ENCODE measurements around the gene VWC2. TPM values are rescaled to one million over a fixed set of nuclear protein-coding genes. Genes with fewer than 3 reads are reported as not detected.

VWC2 gene
- total and polyA plus RNA-seq, 3 experiments from 2014 or later = not detected

- Mint-ChIP-seq H3K4me1 (peaks cover 4 to 6% (median 6%) of the 10 kb centered on the region in 3 donors), H3K27ac (no peak overlapping the region), H3K36me3 (peaks cover 0 to 3% (median 0%) of the 10 kb centered on the region in 3 donors), H3K27me3 (peaks cover 29 to 36% of the 10 kb centered on the region in 2 donors), H3K4me3 (no peak overlapping the region), H3K9me3 (peaks cover 0 to 17% (median 10%) of the 10 kb centered on the region in 5 donors)
- no peaks in the 10 kb centered on the region for H3K4me1 ChIP-seq (ENCODE audit: insufficient read depth, low read length)
- ChIA-PET CTCF (no interaction called here), POLR2A (no interaction called here)
- no peaks in the 10 kb centered on the region for H3K9me3 ChIP-seq (ENCODE audit: low read length)
- H3K36me3 ChIP-seq (ENCODE audit: insufficient read depth, low read length) = no peaks in the 10 kb centered on the region
- H3K27ac ChIP-seq (ENCODE audit: low read depth, low read length) = no peak overlapping the region
- no peak for DNase-seq
- H3K27me3 ChIP-seq (ENCODE audit: insufficient read depth, low read length, poor library complexity, severe bottlenecking) = no peaks in the 10 kb centered on the region
- no peak overlapping the region for H3K4me3 ChIP-seq (ENCODE audit: low read length)
Observed at GRCh38 chr7:49775065-49775948, 1.9 kb downstream of the VWC2 start.

- Mint-ChIP-seq H3K9me3 (peaks cover 0 to 16% (median 10%) of the 10 kb centered on the region in 5 donors), H3K27ac (no peak overlapping the region), H3K4me3 (no peak overlapping the region), H3K36me3 (peaks cover 0 to 3% (median 0%) of the 10 kb centered on the region in 3 donors), H3K27me3 (peaks cover 29 to 33% of the 10 kb centered on the region in 2 donors), H3K4me1 (peaks cover 4 to 6% (median 6%) of the 10 kb centered on the region in 3 donors)
- no peak overlapping the region for H3K27ac ChIP-seq (ENCODE audit: low read depth, low read length)
- H3K4me3 ChIP-seq (ENCODE audit: low read length) = no peak overlapping the region
- POLR2A ChIA-PET = no interaction called here
- H3K4me1 ChIP-seq (ENCODE audit: insufficient read depth, low read length) = no peaks in the 10 kb centered on the region
- no peaks in the 10 kb centered on the region for H3K27me3 ChIP-seq (ENCODE audit: insufficient read depth, low read length, poor library complexity, severe bottlenecking)
- CTCF ChIA-PET = no interaction called here
- no peaks in the 10 kb centered on the region for H3K36me3 ChIP-seq (ENCODE audit: insufficient read depth, low read length)
- H3K9me3 ChIP-seq (ENCODE audit: low read length) = no peaks in the 10 kb centered on the region
- DNase-seq = no peak
Observed at GRCh38 chr7:49775949-49776443, 2.6 kb downstream of the VWC2 start.

- H3K27ac Mint-ChIP-seq = no peak overlapping the region
- DNase-seq = no peak
- Histone ChIP-seq H3K36me3 (ENCODE audit: insufficient read depth, low read length) (no peaks in the 10 kb centered on the region), H3K9me3 (ENCODE audit: low read length) (no peaks in the 10 kb centered on the region), H3K27ac (ENCODE audit: low read depth, low read length) (no peak overlapping the region), H3K27me3 (ENCODE audit: insufficient read depth, low read length, poor library complexity, severe bottlenecking) (no peaks in the 10 kb centered on the region), H3K4me1 (ENCODE audit: insufficient read depth, low read length) (no peaks in the 10 kb centered on the region), H3K4me3 (ENCODE audit: low read length) (no peak overlapping the region)
- peaks cover 25% of the 10 kb centered on the region in 2 donors for H3K27me3 Mint-ChIP-seq
- H3K36me3 Mint-ChIP-seq = peaks cover 0 to 3% (median 0%) of the 10 kb centered on the region in 3 donors
- CTCF ChIA-PET = interaction anchor here (0.7 kb wide), 1 partner anchor 10 kb away, joined by 3 read pairs; no protein-coding TSS in a partner anchor
- POLR2A ChIA-PET = no interaction called here
- peaks cover 4 to 6% (median 6%) of the 10 kb centered on the region in 3 donors for H3K4me1 Mint-ChIP-seq
- H3K9me3 Mint-ChIP-seq = peaks cover 0 to 14% (median 9%) of the 10 kb centered on the region in 5 donors
- no peak overlapping the region for H3K4me3 Mint-ChIP-seq
Observed at GRCh38 chr7:49776994-49777393, 3.6 kb downstream of the VWC2 start.

GRCh38 chr7:49778731-49779270 is 5.4 kb downstream of the VWC2 start:
- Mint-ChIP-seq H3K9me3 (peaks cover 0 to 9% (median 5%) of the 10 kb centered on the region in 5 donors), H3K36me3 (no peaks in the 10 kb centered on the region), H3K4me3 (no peak overlapping the region), H3K27me3 (peaks cover 13 to 17% of the 10 kb centered on the region in 2 donors), H3K4me1 (no peaks in the 10 kb centered on the region), H3K27ac (no peak overlapping the region)
- no peak overlapping the region for H3K4me3 ChIP-seq (ENCODE audit: low read length)
- H3K27me3 ChIP-seq (ENCODE audit: insufficient read depth, low read length, poor library complexity, severe bottlenecking) = no peaks in the 10 kb centered on the region
- no peaks in the 10 kb centered on the region for H3K36me3 ChIP-seq (ENCODE audit: insufficient read depth, low read length)
- CTCF ChIA-PET = no interaction called here
- POLR2A ChIA-PET = no interaction called here
- DNase-seq = no peak
- no peaks in the 10 kb centered on the region for H3K9me3 ChIP-seq (ENCODE audit: low read length)
- H3K4me1 ChIP-seq (ENCODE audit: insufficient read depth, low read length) = no peaks in the 10 kb centered on the region
- no peak overlapping the region for H3K27ac ChIP-seq (ENCODE audit: low read depth, low read length)

- Histone ChIP-seq H3K4me3 (ENCODE audit: low read length) (no peak overlapping the region), H3K9me3 (ENCODE audit: low read length) (no peaks in the 10 kb centered on the region), H3K27ac (ENCODE audit: low read depth, low read length) (no peak overlapping the region), H3K4me1 (ENCODE audit: insufficient read depth, low read length) (no peaks in the 10 kb centered on the region), H3K27me3 (ENCODE audit: insufficient read depth, low read length, poor library complexity, severe bottlenecking) (no peaks in the 10 kb centered on the region), H3K36me3 (ENCODE audit: insufficient read depth, low read length) (no peaks in the 10 kb centered on the region)
- H3K36me3 Mint-ChIP-seq = no peaks in the 10 kb centered on the region
- H3K9me3 Mint-ChIP-seq = peaks cover 2 to 7% (median 5%) of the 10 kb centered on the region in 5 donors
- H3K27ac Mint-ChIP-seq = no peak overlapping the region
- ChIA-PET POLR2A (no interaction called here), CTCF (no interaction called here)
- peaks cover 9 to 13% of the 10 kb centered on the region in 2 donors for H3K27me3 Mint-ChIP-seq
- no peaks in the 10 kb centered on the region for H3K4me1 Mint-ChIP-seq
- no peak for DNase-seq
- no peak overlapping the region for H3K4me3 Mint-ChIP-seq
Observed at GRCh38 chr7:49780953-49781352, 7.5 kb downstream of the VWC2 start.

- Mint-ChIP-seq H3K4me1 (no peaks in the 10 kb centered on the region), H3K4me3 (no peak overlapping the region), H3K9me3 (peaks cover 2 to 8% (median 5%) of the 10 kb centered on the region in 5 donors), H3K36me3 (no peaks in the 10 kb centered on the region), H3K27me3 (peaks cover 0 to 5% of the 10 kb centered on the region in 2 donors), H3K27ac (no peak overlapping the region)
- no peaks in the 10 kb centered on the region for H3K36me3 ChIP-seq (ENCODE audit: insufficient read depth, low read length)
- H3K4me1 ChIP-seq (ENCODE audit: insufficient read depth, low read length) = no peaks in the 10 kb centered on the region
- POLR2A ChIA-PET = no interaction called here
- H3K4me3 ChIP-seq (ENCODE audit: low read length) = no peak overlapping the region
- CTCF ChIA-PET = no interaction called here
- H3K9me3 ChIP-seq (ENCODE audit: low read length) = no peaks in the 10 kb centered on the region
- H3K27ac ChIP-seq (ENCODE audit: low read depth, low read length) = no peak overlapping the region
- no peak for DNase-seq
- H3K27me3 ChIP-seq (ENCODE audit: insufficient read depth, low read length, poor library complexity, severe bottlenecking) = no peaks in the 10 kb centered on the region
Observed at GRCh38 chr7:49781996-49782395, 8.6 kb downstream of the VWC2 start.

GRCh38 chr7:49783446-49783845 is 10.0 kb downstream of the VWC2 start:
- H3K36me3 Mint-ChIP-seq = no peaks in the 10 kb centered on the region
- no peaks in the 10 kb centered on the region for H3K27me3 Mint-ChIP-seq
- H3K27ac ChIP-seq (ENCODE audit: low read depth, low read length) = no peak overlapping the region
- peaks cover 0 to 10% (median 5%) of the 10 kb centered on the region in 5 donors for H3K9me3 Mint-ChIP-seq
- H3K4me3 Mint-ChIP-seq = no peak overlapping the region
- CTCF ChIA-PET = no interaction called here
- no peaks in the 10 kb centered on the region for H3K4me1 Mint-ChIP-seq
- H3K4me3 ChIP-seq (ENCODE audit: low read length) = no peak overlapping the region
- POLR2A ChIA-PET = no interaction called here
- H3K4me1 ChIP-seq (ENCODE audit: insufficient read depth, low read length) = no peaks in the 10 kb centered on the region
- H3K27ac Mint-ChIP-seq = no peak overlapping the region
- no peaks in the 10 kb centered on the region for H3K27me3 ChIP-seq (ENCODE audit: insufficient read depth, low read length, poor library complexity, severe bottlenecking)
- H3K36me3 ChIP-seq (ENCODE audit: insufficient read depth, low read length) = no peaks in the 10 kb centered on the region
- DNase-seq = no peak
- no peaks in the 10 kb centered on the region for H3K9me3 ChIP-seq (ENCODE audit: low read length)

- H3K27me3 ChIP-seq (ENCODE audit: insufficient read depth, low read length, poor library complexity, severe bottlenecking) = no peaks in the 10 kb centered on the region
- Mint-ChIP-seq H3K4me1 (no peaks in the 10 kb centered on the region), H3K9me3 (peaks cover 0 to 13% (median 3%) of the 10 kb centered on the region in 5 donors), H3K36me3 (no peaks in the 10 kb centered on the region), H3K27me3 (no peaks in the 10 kb centered on the region), H3K27ac (no peak overlapping the region), H3K4me3 (no peak overlapping the region)
- no peaks in the 10 kb centered on the region for H3K4me1 ChIP-seq (ENCODE audit: insufficient read depth, low read length)
- no peaks in the 10 kb centered on the region for H3K36me3 ChIP-seq (ENCODE audit: insufficient read depth, low read length)
- no peak overlapping the region for H3K27ac ChIP-seq (ENCODE audit: low read depth, low read length)
- DNase-seq = no peak
- CTCF ChIA-PET = no interaction called here
- H3K4me3 ChIP-seq (ENCODE audit: low read length) = no peak overlapping the region
- no peaks in the 10 kb centered on the region for H3K9me3 ChIP-seq (ENCODE audit: low read length)
- POLR2A ChIA-PET = no interaction called here
Observed at GRCh38 chr7:49787980-49788379, 14.5 kb downstream of the VWC2 start.

All from CD8-positive, alpha-beta memory T cell (primary cell).